ENCODE results near the gene HARS2.

- TF ChIP-seq CTCF (IDR thresholded peaks at IDR 0.05 in 4 of 5, conservative IDR thresholded peaks at IDR 0.05 in 1 of 5) (no peak), POLR2A (IDR thresholded peaks at IDR 0.05) (no peak)
Measured at GRCh38 chr5:140658870-140659269, 32.4 kb upstream of the HARS2 start.
